Testis (tissue), 3 donors: ENCODE results near the gene ELANE. TPM values are rescaled to one million over a fixed set of nuclear protein-coding genes. Genes with fewer than 3 reads are reported as not detected.

Experiments
- DNase-seq: peaks from one replicate; pipeline ENCODE4 v3.0.0-alpha.2; 2019
- H3K27ac ChIP-seq, 2 donors: fragments of 200-600 bp; sonication (generic); one replicate each; pipeline ENCODE4 v1.5.1; 2019
- H3K27me3 ChIP-seq: fragments of 200-600 bp; sonication (generic); one replicate; pipeline ENCODE4 v1.5.1; 2019
- H3K36me3 ChIP-seq: fragments of 200-600 bp; sonication (generic); one replicate; pipeline ENCODE4 v1.5.1; 2017; ENCODE audit warnings: low read depth; ENCODE audit errors: missing control alignments
- H3K4me1 ChIP-seq: fragments of 200-600 bp; sonication (generic); one replicate; pipeline ENCODE4 v1.5.1; 2019
- H3K4me3 ChIP-seq, 2 donors: fragments of 200-600 bp; sonication (generic); one replicate each; pipeline ENCODE4 v1.5.1; 2017 to 2019
- H3K9me3 ChIP-seq: fragments of 200-600 bp; sonication (generic); one replicate; pipeline ENCODE4 v1.5.1; 2017
- CTCF ChIP-seq, 3 experiments: fragments of 450-650 bp in 2 of 3; fragments of 200-600 bp in 1 of 3; sonication (generic) in 1 of 3; IDR thresholded peaks; one replicate each; pipeline ENCODE4 v1.5.1; 2016 to 2019; ENCODE audit warnings: antibody characterized with exemption in 3 of 3, mild to moderate bottlenecking in 2 of 3, moderate library complexity in 1 of 3
- POLR2A ChIP-seq: fragments of 450-650 bp; IDR thresholded peaks from one replicate; pipeline ENCODE4 v1.6.1; 2017; ENCODE audit warnings: antibody characterized with exemption, mild to moderate bottlenecking, moderate library complexity
- WGBS, 2 donors: methylation state at CpG; one replicate each; pipeline ENCODE4 v1.1.5; 2018; 5-methylcytosine and 5-hydroxymethylcytosine counted together
- intact Hi-C: fragments of 100-400 bp; cut with DNase I; formaldehyde crosslinking; loops from one replicate; pipeline ENCODE4 v1.15.1; 2023; ENCODE audit warnings: low total_unique reads
- polyA plus RNA-seq: library from polyadenylated mRNA; stranded (reverse); fragments of 350-450 nt; fragmentation: Illumina TruSeq; extraction: RNeasy Lipid Tissue Mini Kit (QIAGEN cat#74804); gene quantifications from one replicate; pipeline ENCODE4 v1.2.3, GENCODE V29; 2014; ENCODE audit warnings: low read depth, low replicate concordance; ENCODE audit not compliant: insufficient read depth
- total RNA-seq, 2 donors: library from RNA; depleted of rRNA; stranded (reverse); fragments of >200 nt; gene quantifications; one replicate each; pipeline ENCODE4 v1.2.3, GENCODE V29; 2016

The ELANE gene
- total and polyA plus RNA-seq, 3 donors from 2014 or later: 0.50 to 0.74 TPM; not detected in 1

- Histone ChIP-seq H3K27me3 (no peaks in the 10 kb centered on the region), H3K36me3 (no peaks in the 10 kb centered on the region), H3K4me1 (peaks cover 16% of the 10 kb centered on the region), H3K4me3 (peak overlapping the region in 1 of 2 donors; percentile 38), H3K9me3 (no peaks in the 10 kb centered on the region), H3K27ac (no peak overlapping the region)
- intact Hi-C loops: loop anchor here (10.0 kb wide), 1 partner anchor 69 kb away; no protein-coding TSS in a partner anchor
- TF ChIP-seq CTCF (IDR thresholded peaks at IDR 0.05): no peak
- TF ChIP-seq POLR2A: no peak
- WGBS, 2 donors: 0 to 7% methylated on average over 4 to 22 of the region's 46 CpGs
- no peak for DNase-seq
These were observed 8.8 kb upstream of the ELANE start for GRCh38 chr19:843180-843835.

GRCh38 chr19:843836-844545, 8.1 kb upstream of the ELANE start:
- intact Hi-C loops: loop anchor here (10.0 kb wide), 1 partner anchor 69 kb away; no protein-coding TSS in a partner anchor
- TF ChIP-seq CTCF (IDR thresholded peaks at IDR 0.05): no peak
- no peaks in the 10 kb centered on the region for H3K27me3 ChIP-seq
- H3K4me1 ChIP-seq: peaks cover 16% of the 10 kb centered on the region
- H3K27ac ChIP-seq: no peak overlapping the region
- no peaks in the 10 kb centered on the region for H3K9me3 ChIP-seq
- H3K36me3 ChIP-seq: no peaks in the 10 kb centered on the region
- no peak for DNase-seq
- 0 to 16% methylated on average over 2 to 32 of the region's 70 CpGs for WGBS, 2 donors
- H3K4me3 ChIP-seq: peak overlapping the region in 1 of 2 donors; percentile 38

- no peaks in the 10 kb centered on the region for H3K27me3 ChIP-seq
- no peak overlapping the region for H3K4me3 ChIP-seq
- H3K9me3 ChIP-seq: no peaks in the 10 kb centered on the region
- TF ChIP-seq CTCF (IDR thresholded peaks at IDR 0.05) (no peak), POLR2A (no peak)
- 16 to 17% methylated on average over 9 to 11 of the region's 11 CpGs for WGBS, 2 donors
- no peak overlapping the region for H3K27ac ChIP-seq
- H3K4me1 ChIP-seq: peaks cover 16% of the 10 kb centered on the region
- H3K36me3 ChIP-seq: no peaks in the 10 kb centered on the region
- no peak for DNase-seq
- intact Hi-C loops: loop anchor here (10.0 kb wide), 1 partner anchor 70 kb away; no protein-coding TSS in a partner anchor
These were observed 7.5 kb upstream of the ELANE start for GRCh38 chr19:844546-844971.

- intact Hi-C loops: loop anchor here (10.0 kb wide), 1 partner anchor 71 kb away; no protein-coding TSS in a partner anchor
- Histone ChIP-seq H3K27ac (no peak overlapping the region), H3K4me3 (no peak overlapping the region), H3K27me3 (no peaks in the 10 kb centered on the region), H3K9me3 (no peaks in the 10 kb centered on the region), H3K4me1 (peaks cover 17% of the 10 kb centered on the region), H3K36me3 (no peaks in the 10 kb centered on the region)
- 81 to 86% methylated on average over 31 to 37 of the region's 37 CpGs for WGBS, 2 donors
- TF ChIP-seq POLR2A (no peak), CTCF (IDR thresholded peaks at IDR 0.05) (no peak)
- DNase-seq: no peak
These were observed 6.2 kb upstream of the ELANE start for GRCh38 chr19:845707-846521.
